A549 (cell line): ENCODE data around the gene ANKRD13C. TPM values are rescaled to one million over a fixed set of nuclear protein-coding genes. Genes with fewer than 3 reads are reported as not detected.
A peak's percentile ranks its signal among the peaks of the same experiment; 100 is the strongest.

Source experiments
- ATAC-seq, 2 experiments: fragments of 200-7000 bp in 1 of 2; fragments of >200 bp in 1 of 2; cut with Nextera tagmentation in 1 of 2; cut with Tn5 transposase in 1 of 2; 3 replicates each; pipeline versions ENCODE4 v1.8.0 to v1.9.1; 2018 to 2020; ENCODE audit warnings: mild to moderate bottlenecking in 1 of 2, moderate library complexity in 1 of 2
- CTCF ChIA-PET: fragments of 300-600 bp; sonication (Branson Sonifier 250); formaldehyde crosslinking; extraction: SDS; loops from one replicate; lab custom pipeline; 2021; ENCODE audit warnings: antibody characterized with exemption, inconsistent platforms; lab: Yijun Ruan, JAX
- POLR2A ChIA-PET: fragments of 350-600 bp; formaldehyde crosslinking; extraction: SDS; loops from one replicate; lab custom pipeline; 2021; ENCODE audit warnings: antibody characterized with exemption, inconsistent platforms; lab: Yijun Ruan, JAX
- DNase-seq, 2 experiments: peaks; one replicate each; pipeline versions ENCODE4 v3.0.0 to v3.0.0-alpha.2; 2011 to 2016; ENCODE audit warnings: low read depth in 1 of 2, low spot score in 1 of 2
- FAIRE-seq: peaks from 2 replicates; lab custom pipeline; 2011; peaks lifted over from hg19 to GRCh38; lab: Jason Lieb, UNC
- H3K27ac ChIP-seq, 2 experiments: fragments of >200 bp; sonication (Bioruptor Twin); formaldehyde crosslinking; 3 replicates each; pipeline ENCODE4 v1.5.1; 2016 to 2017
- H3K4me1 ChIP-seq: fragments of >200 bp; sonication (Bioruptor Twin); formaldehyde crosslinking; 3 replicates; pipeline ENCODE4 v1.6.1; 2016
- H3K4me2 ChIP-seq: fragments of >200 bp; sonication (Bioruptor Twin); formaldehyde crosslinking; 3 replicates; pipeline ENCODE4 v1.6.1; 2016
- H3K4me3 ChIP-seq: fragments of >200 bp; sonication (Bioruptor Twin); formaldehyde crosslinking; 3 replicates; pipeline ENCODE4 v1.5.1; 2016
- H3K9me3 ChIP-seq: fragments of >200 bp; sonication (Bioruptor Twin); formaldehyde crosslinking; 3 replicates; pipeline ENCODE4 v1.6.1; 2016
- CBX8 ChIP-seq: fragments of 200-600 bp; sonication (generic); IDR thresholded peaks from 2 replicates; pipeline ENCODE4 v1.6.1; 2016
- CHD2 ChIP-seq: fragments of 150-350 bp; IDR thresholded peaks from 2 replicates; pipeline ENCODE4 v1.6.1; 2014; ENCODE audit warnings: low read length; ENCODE audit not compliant: partially characterized antibody
- EHMT2 ChIP-seq: fragments of 200-600 bp; sonication (generic); IDR thresholded peaks from 2 replicates; pipeline ENCODE4 v1.6.1; 2016; ENCODE audit warnings: antibody characterized with exemption, low read depth, mild to moderate bottlenecking, moderate library complexity
- EP300 ChIP-seq, 2 experiments: fragments of >200 bp; sonication (Bioruptor Twin); formaldehyde crosslinking; IDR thresholded peaks; 2 replicates in 1 of 2; 3 replicates in 1 of 2; pipeline ENCODE4 v1.6.1; 2016 to 2017
- FOSL2 ChIP-seq, 2 experiments: fragments of 450-650 bp in 1 of 2; fragments of >200 bp in 1 of 2; sonication (Bioruptor Twin) in 1 of 2; formaldehyde crosslinking; IDR thresholded peaks; 2 replicates each; pipeline versions ENCODE4 v1.5.0 to v1.6.1; 2016 to 2020; ENCODE audit warnings: mild to moderate bottlenecking in 1 of 2, moderate library complexity in 1 of 2
- HDAC2 ChIP-seq: fragments of 200-600 bp; sonication (generic); IDR thresholded peaks from 2 replicates; pipeline ENCODE4 v1.6.1; 2016
- HOXB13 ChIP-seq: fragments of 250-450 bp; sonication (Bioruptor Pico); IDR thresholded peaks from 2 replicates; pipeline ENCODE4 v1.5.0; 2020; ENCODE audit warnings: low read depth, mild to moderate bottlenecking, moderate library complexity
- HOXB5 ChIP-seq: fragments of 250-450 bp; sonication (Bioruptor Pico); IDR thresholded peaks from 2 replicates; pipeline ENCODE4 v1.5.0; 2020; ENCODE audit warnings: mild to moderate bottlenecking, moderate library complexity
- JUN ChIP-seq, 2 experiments: fragments of >200 bp; sonication (Bioruptor Twin); formaldehyde crosslinking; IDR thresholded peaks; 2 replicates in 1 of 2; 3 replicates in 1 of 2; pipeline ENCODE4 v1.6.1; 2016 to 2017
- JUNB ChIP-seq: fragments of >200 bp; sonication (Bioruptor Twin); formaldehyde crosslinking; IDR thresholded peaks from 2 replicates; pipeline ENCODE4 v1.6.1; 2016
- KDM1A ChIP-seq: fragments of 200-600 bp; sonication (generic); IDR thresholded peaks from 2 replicates; pipeline ENCODE4 v1.6.1; 2016; ENCODE audit warnings: low read depth, mild to moderate bottlenecking
- KDM5A ChIP-seq: fragments of 200-600 bp; sonication (generic); IDR thresholded peaks from 2 replicates; pipeline ENCODE4 v1.6.1; 2016; ENCODE audit warnings: antibody characterized with exemption, mild to moderate bottlenecking
- MAFK ChIP-seq: fragments of 450-650 bp; IDR thresholded peaks from 2 replicates; pipeline ENCODE4 v1.6.1; 2014; ENCODE audit not compliant: partially characterized antibody
- MYC ChIP-seq: IDR thresholded peaks from 2 replicates; pipeline ENCODE4 v1.6.1; 2012; ENCODE audit warnings: mild to moderate bottlenecking, inconsistent platforms, low read length, improper control_type of control experiment, borderline replicate concordance
- RAD21 ChIP-seq, 2 experiments: fragments of >200 bp in 1 of 2; sonication (Bioruptor Twin) in 1 of 2; formaldehyde crosslinking in 1 of 2; IDR thresholded peaks in 1 of 2; conservative IDR thresholded peaks in 1 of 2; 2 replicates in 1 of 2; 3 replicates in 1 of 2; pipeline ENCODE4 v1.6.1; 2012 to 2018; ENCODE audit warnings: inconsistent platforms in 1 of 2
- TP53 ChIP-seq: fragments of 250-450 bp; sonication (Bioruptor Pico); IDR thresholded peaks from 2 replicates; pipeline ENCODE4 v1.5.0; 2021; ENCODE audit warnings: mild to moderate bottlenecking, moderate library complexity
- ZC3H11A ChIP-seq: fragments of 450-650 bp; IDR thresholded peaks from 2 replicates; pipeline ENCODE4 v1.6.1; 2014; ENCODE audit warnings: antibody characterized with exemption, mild to moderate bottlenecking
- ZNF302 ChIP-seq: fragments of 250-450 bp; sonication (Bioruptor Pico); IDR thresholded peaks from 2 replicates; pipeline ENCODE4 v1.9.0; 2021; ENCODE audit warnings: inconsistent platforms, mild to moderate bottlenecking, moderate library complexity
- WGBS: methylation state at CpG from one replicate; pipeline ENCODE4 v1.1.6; 2017; ENCODE audit errors: missing lambda C conversion rate; 5-methylcytosine and 5-hydroxymethylcytosine counted together
- polyA plus RNA-seq, 4 experiments: library from polyadenylated mRNA; depleted of rRNA in 3 of 4; stranded (reverse); fragments of >200 nt; fragmentation: RNase III in 1 of 4; extraction: RNeasy Plus Mini Kit Qiagen cat#74134 plus additional on column Dnase treatment in 1 of 4; gene quantifications; 2 replicates in 3 of 4; 3 replicates in 1 of 4; pipeline ENCODE4 v1.2.3, GENCODE V29; 2011 to 2017
- TF ChIP-seq, protein P1 (sequence below): fragments of 250-450 bp; sonication (Bioruptor Pico); IDR thresholded peaks from 2 replicates; pipeline ENCODE4 v1.5.0; 2021; ENCODE audit warnings: mild to moderate bottlenecking, moderate library complexity, borderline replicate concordance
- TF ChIP-seq, protein P2 (sequence below): fragments of >200 bp; sonication (Bioruptor Twin); formaldehyde crosslinking; IDR thresholded peaks from 3 replicates; pipeline ENCODE4 v1.5.1; 2016
- TF ChIP-seq, protein P3 (sequence below): IDR thresholded peaks from 2 replicates; pipeline ENCODE4 v1.6.1; 2012; ENCODE audit warnings: low read depth, borderline replicate concordance
- TF ChIP-seq, protein P4 (sequence below): fragments of 150-350 bp; IDR thresholded peaks from 2 replicates; pipeline ENCODE4 v1.6.1; 2014; ENCODE audit warnings: low read depth, mild to moderate bottlenecking, low read length

The ANKRD13C gene
- polyA plus RNA-seq, 2 of the 4 experiments (the other 2 are of a cell fraction), result 8.1 to 12.5 TPM

DNA sequence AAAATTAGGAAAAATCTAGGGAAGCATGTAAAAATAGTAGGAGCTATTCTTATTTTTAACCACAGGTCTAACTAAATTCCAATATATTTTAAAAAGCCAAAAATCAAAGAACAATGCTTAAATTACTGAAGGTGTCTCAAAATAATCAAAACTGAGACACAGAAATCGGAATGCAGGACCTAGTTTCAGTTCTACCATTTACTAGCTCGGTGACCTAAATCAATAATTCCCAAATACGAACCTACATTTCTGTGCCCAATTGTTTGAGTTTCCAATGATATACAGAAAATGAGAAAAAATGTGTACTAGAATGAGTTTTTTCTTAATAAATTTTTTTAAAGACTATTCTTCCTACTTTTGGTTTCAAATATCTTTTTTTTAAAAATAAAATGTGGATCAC, 37.4 kb downstream of the ANKRD13C start:
- POLR2A ChIA-PET, result interaction anchor here (1.8 kb wide), 1 partner anchor 37 kb away, joined by 5 read pairs; the partner anchor contains the start of gene ANKRD13C
- no peak overlapping the region for H3K4me3 ChIP-seq
- WGBS, result 96% methylated on average over 3 of the region's 3 CpGs
- TF ChIP-seq MYC (no peak), HOXB5 (no peak), CHD2 (no peak), MAFK (no peak)
- TF ChIP-seq, all 56 proteins: peak for 0
- CTCF ChIA-PET, result no interaction called here
- Histone ChIP-seq H3K27ac (no peak overlapping the region), H3K4me2 (no peak overlapping the region), H3K4me1 (peaks cover 22% of the 10 kb centered on the region), H3K9me3 (no peaks in the 10 kb centered on the region)
- no peak for ATAC-seq
- DNase-seq, result no peak
- FAIRE-seq, result no peak

DNA sequence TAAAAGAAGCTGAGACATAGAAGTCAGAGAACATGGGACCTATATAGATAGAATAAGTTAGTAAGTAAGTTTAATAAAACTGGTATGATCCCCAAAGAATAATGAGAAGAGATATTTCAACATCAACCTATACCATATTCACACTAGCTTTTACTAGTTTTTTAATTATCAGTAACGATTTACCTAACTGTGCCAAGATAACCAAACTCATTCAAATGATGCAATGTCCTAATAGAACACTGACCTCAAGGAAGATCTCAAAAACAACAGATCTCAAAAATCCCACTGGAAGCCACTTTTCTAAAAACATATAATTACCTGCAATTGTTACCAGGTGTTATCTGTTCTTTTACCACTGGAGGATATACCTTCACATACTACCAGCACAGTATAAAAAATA, 38.7 kb downstream of the ANKRD13C start:
- DNase-seq, result no peak
- H3K4me3 ChIP-seq, result no peak overlapping the region

DNA sequence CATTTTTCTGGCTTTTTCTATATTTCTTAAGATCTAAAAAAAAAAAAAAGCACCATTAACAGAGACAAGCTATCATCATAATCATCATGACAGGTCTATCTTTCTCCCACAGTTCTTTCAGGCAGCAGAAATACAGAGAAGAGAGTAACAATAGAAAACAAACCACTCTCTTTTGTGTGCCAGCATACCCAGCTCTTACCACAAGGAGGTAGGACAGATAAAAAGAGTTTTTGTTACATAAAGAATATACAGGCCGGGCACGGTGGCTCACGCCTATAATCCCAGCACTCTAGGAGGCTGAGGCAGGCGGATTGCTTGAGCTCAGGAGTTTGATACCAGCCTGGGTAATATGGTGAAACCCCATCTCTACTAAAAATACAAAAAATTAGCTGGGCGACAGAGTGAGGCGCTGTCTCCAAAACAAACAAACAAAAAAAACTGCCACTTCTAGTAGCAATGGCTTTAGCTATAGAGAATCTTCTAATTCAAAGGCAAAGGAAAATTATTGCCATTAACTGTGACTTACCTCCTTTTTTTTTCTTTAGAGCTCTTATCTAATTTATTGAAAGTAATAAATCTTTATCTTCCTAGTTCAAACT, 39.7 kb downstream of the ANKRD13C start:
- peak in 1 of 2 experiments; percentile 57; a peak in 3 of 6 replicates for ATAC-seq
- POLR2A ChIA-PET, result interaction anchor here (1.6 kb wide), 1 partner anchor 40 kb away, joined by 9 read pairs; the partner anchor contains the start of gene ANKRD13C

More for the DNA sequence above, 38.7 kb downstream of the ANKRD13C start:
- POLR2A ChIA-PET, result interaction anchor here (1.6 kb wide), 1 partner anchor 39 kb away, joined by 9 read pairs; the partner anchor contains the start of gene ANKRD13C
- peaks cover 27% of the 10 kb centered on the region for H3K4me1 ChIP-seq
- H3K4me2 ChIP-seq, result no peak overlapping the region
- CTCF ChIA-PET, result interaction anchor here (1.5 kb wide), 1 partner anchor 62 kb away, joined by 3 read pairs; no protein-coding TSS in a partner anchor
- no peak overlapping the region for H3K27ac ChIP-seq
- TF ChIP-seq ZNF302, result no peak
- no peak for TF ChIP-seq KDM5A
- TF ChIP-seq TP53, result no peak
- no peak for TF ChIP-seq HOXB13 (CRISPR knock-in tag)
- no peak for TF ChIP-seq KDM1A
- 62% methylated on average over 1 of the region's 1 CpG for whole genome bisulfite sequencing
- FAIRE-seq (no peak), ATAC-seq (no peak)
- H3K9me3 ChIP-seq, result no peaks in the 10 kb centered on the region

More for the DNA sequence above, 39.7 kb downstream of the ANKRD13C start:
- no peaks in the 10 kb centered on the region for H3K9me3 ChIP-seq
- H3K4me3 ChIP-seq, result no peak overlapping the region
- TF ChIP-seq, protein P1, sequence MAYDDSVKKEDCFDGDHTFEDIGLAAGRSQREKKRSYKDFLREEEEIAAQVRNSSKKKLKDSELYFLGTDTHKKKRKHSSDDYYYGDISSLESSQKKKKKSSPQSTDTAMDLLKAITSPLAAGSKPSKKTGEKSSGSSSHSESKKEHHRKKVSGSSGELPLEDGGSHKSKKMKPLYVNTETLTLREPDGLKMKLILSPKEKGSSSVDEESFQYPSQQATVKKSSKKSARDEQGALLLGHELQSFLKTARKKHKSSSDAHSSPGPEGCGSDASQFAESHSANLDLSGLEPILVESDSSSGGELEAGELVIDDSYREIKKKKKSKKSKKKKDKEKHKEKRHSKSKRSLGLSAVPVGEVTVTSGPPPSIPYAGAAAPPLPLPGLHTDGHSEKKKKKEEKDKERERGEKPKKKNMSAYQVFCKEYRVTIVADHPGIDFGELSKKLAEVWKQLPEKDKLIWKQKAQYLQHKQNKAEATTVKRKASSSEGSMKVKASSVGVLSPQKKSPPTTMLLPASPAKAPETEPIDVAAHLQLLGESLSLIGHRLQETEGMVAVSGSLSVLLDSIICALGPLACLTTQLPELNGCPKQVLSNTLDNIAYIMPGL (CRISPR knock-in tag), result no peak
- TF ChIP-seq CBX8 (no peak), RAD21 (conservative IDR thresholded peaks at IDR 0.05 in 1 of 2, IDR thresholded peaks at IDR 0.05 in 1 of 2) (no peak), EP300 (IDR thresholded peaks at IDR 0.05) (no peak), TP53 (no peak), ZC3H11A (no peak), FOSL2 (IDR thresholded peaks at IDR 0.05) (no peak), FOSL2 (CRISPR knock-in tag; IDR thresholded peaks at IDR 0.05) (no peak), EHMT2 (no peak), JUN (IDR thresholded peaks at IDR 0.05) (no peak), JUNB (no peak), HDAC2 (no peak)
- TF ChIP-seq, protein P2, sequence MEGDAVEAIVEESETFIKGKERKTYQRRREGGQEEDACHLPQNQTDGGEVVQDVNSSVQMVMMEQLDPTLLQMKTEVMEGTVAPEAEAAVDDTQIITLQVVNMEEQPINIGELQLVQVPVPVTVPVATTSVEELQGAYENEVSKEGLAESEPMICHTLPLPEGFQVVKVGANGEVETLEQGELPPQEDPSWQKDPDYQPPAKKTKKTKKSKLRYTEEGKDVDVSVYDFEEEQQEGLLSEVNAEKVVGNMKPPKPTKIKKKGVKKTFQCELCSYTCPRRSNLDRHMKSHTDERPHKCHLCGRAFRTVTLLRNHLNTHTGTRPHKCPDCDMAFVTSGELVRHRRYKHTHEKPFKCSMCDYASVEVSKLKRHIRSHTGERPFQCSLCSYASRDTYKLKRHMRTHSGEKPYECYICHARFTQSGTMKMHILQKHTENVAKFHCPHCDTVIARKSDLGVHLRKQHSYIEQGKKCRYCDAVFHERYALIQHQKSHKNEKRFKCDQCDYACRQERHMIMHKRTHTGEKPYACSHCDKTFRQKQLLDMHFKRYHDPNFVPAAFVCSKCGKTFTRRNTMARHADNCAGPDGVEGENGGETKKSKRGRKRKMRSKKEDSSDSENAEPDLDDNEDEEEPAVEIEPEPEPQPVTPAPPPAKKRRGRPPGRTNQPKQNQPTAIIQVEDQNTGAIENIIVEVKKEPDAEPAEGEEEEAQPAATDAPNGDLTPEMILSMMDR, result no peak
- TF ChIP-seq, protein P3, sequence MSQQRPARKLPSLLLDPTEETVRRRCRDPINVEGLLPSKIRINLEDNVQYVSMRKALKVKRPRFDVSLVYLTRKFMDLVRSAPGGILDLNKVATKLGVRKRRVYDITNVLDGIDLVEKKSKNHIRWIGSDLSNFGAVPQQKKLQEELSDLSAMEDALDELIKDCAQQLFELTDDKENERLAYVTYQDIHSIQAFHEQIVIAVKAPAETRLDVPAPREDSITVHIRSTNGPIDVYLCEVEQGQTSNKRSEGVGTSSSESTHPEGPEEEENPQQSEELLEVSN, result no peak
- TF ChIP-seq, protein P4, sequence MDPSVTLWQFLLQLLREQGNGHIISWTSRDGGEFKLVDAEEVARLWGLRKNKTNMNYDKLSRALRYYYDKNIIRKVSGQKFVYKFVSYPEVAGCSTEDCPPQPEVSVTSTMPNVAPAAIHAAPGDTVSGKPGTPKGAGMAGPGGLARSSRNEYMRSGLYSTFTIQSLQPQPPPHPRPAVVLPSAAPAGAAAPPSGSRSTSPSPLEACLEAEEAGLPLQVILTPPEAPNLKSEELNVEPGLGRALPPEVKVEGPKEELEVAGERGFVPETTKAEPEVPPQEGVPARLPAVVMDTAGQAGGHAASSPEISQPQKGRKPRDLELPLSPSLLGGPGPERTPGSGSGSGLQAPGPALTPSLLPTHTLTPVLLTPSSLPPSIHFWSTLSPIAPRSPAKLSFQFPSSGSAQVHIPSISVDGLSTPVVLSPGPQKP, result no peak
- no peak overlapping the region for H3K4me2 ChIP-seq
- H3K27ac ChIP-seq, result no peak overlapping the region
- H3K4me1 ChIP-seq, result peaks cover 18% of the 10 kb centered on the region
- CTCF ChIA-PET, result interaction anchor here (1.5 kb wide), 1 partner anchor 63 kb away, joined by 3 read pairs; no protein-coding TSS in a partner anchor
- peak in 1 of 2 experiments; percentile 4 for DNase-seq
- 85% methylated on average over 6 of the region's 6 CpGs for WGBS
- no peak for FAIRE-seq
